Thoracic aorta (tissue), 2 donors: ENCODE measurements around the gene TNNI3. TPM values are rescaled to one million over a fixed set of nuclear protein-coding genes. Genes with fewer than 3 reads are reported as not detected.

Experiments used
- ATAC-seq: fragments of 150-250 bp; one replicate; pipeline ENCODE4 v1.8.0; 2017; ENCODE audit warnings: low read depth; ENCODE audit not compliant: insufficient number of reproducible peaks, low FRiP score
- DNase-seq: peaks from one replicate; pipeline ENCODE4 v3.0.0-alpha.2; 2020; ENCODE audit warnings: low spot score
- H3K27ac ChIP-seq, 2 donors: fragments of 200-600 bp; sonication (generic); 1 replicate in 1 of 2; 2 replicates in 1 of 2; pipeline ENCODE4 v1.5.1; 2016; ENCODE audit warnings: mild to moderate bottlenecking in 2 of 2, moderate library complexity in 2 of 2
- H3K27me3 ChIP-seq: fragments of 200-600 bp; sonication (generic); replicated peaks from 2 replicates; pipeline ENCODE4 v1.6.0; 2016; ENCODE audit warnings: mild to moderate bottlenecking; ENCODE audit not compliant: insufficient read depth
- H3K36me3 ChIP-seq: fragments of 200-600 bp; sonication (generic); one replicate; pipeline ENCODE4 v1.5.1; 2016
- H3K4me1 ChIP-seq, 2 donors: fragments of 200-600 bp; sonication (generic); 1 replicate in 1 of 2; 2 replicates in 1 of 2; pipeline versions ENCODE4 v1.5.1 to v1.6.0; 2016; ENCODE audit warnings: low read depth in 2 of 2, mild to moderate bottlenecking in 1 of 2; ENCODE audit not compliant: control insufficient read depth in 1 of 2
- H3K4me3 ChIP-seq: fragments of 200-600 bp; sonication (generic); 2 replicates; pipeline ENCODE4 v1.5.1; 2016; ENCODE audit warnings: mild to moderate bottlenecking
- H3K9me3 ChIP-seq: fragments of 200-600 bp; sonication (generic); 2 replicates; pipeline ENCODE4 v1.5.1; 2016
- CTCF ChIP-seq: fragments of 200-600 bp; sonication (generic); IDR thresholded peaks from one replicate; pipeline ENCODE4 v1.5.1; 2019; ENCODE audit warnings: antibody characterized with exemption
- total RNA-seq, 2 donors: library from RNA; depleted of rRNA; stranded (reverse); fragments of >200 nt; gene quantifications; one replicate each; pipeline versions ENCODE4 v1.1.0 to v1.2.3, GENCODE V29; 2016

TNNI3 gene
- total RNA-seq, 2 donors from 2014 or later, result not detected

DNA sequence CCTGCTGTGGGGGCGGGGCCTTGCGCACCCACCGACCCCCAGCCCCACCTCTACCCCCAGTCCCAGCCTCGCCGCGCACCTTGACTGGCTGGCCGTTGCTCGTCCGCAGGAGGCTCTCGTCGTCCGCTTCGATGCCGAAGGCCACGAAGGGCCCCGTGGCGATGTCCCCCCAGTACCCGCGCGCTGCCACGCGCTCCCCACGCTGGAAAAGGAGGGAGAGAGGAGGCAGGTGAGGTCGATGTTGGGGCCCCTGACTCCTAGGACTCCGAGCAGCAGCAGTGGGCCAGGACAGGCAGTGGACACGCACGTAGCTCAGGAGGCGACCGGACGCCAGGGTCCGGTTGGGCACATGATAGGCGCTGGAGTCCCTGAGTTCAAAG is 3.4 kb upstream of the TNNI3 start:
- TF ChIP-seq CTCF, result no peak
- H3K36me3 ChIP-seq, result no peaks in the 10 kb centered on the region
- peaks cover 0 to 5% of the 10 kb centered on the region in 2 donors for H3K4me1 ChIP-seq
- no peaks in the 10 kb centered on the region for H3K9me3 ChIP-seq
- no peak overlapping the region for H3K4me3 ChIP-seq
- DNase-seq (no peak), ATAC-seq (no peak)
- H3K27me3 ChIP-seq, result peaks cover 15% of the 10 kb centered on the region
- no peak overlapping the region for H3K27ac ChIP-seq

- H3K27ac ChIP-seq, result no peak overlapping the region
- no peak overlapping the region for H3K4me3 ChIP-seq
- peaks cover 0 to 6% of the 10 kb centered on the region in 2 donors for H3K4me1 ChIP-seq
- H3K9me3 ChIP-seq, result no peaks in the 10 kb centered on the region
- peak; percentile 58 for TF ChIP-seq CTCF
- ATAC-seq, result peak; percentile 20
- H3K36me3 ChIP-seq, result no peaks in the 10 kb centered on the region
- DNase-seq, result peak; percentile 55
- peaks cover 13% of the 10 kb centered on the region for H3K27me3 ChIP-seq
Measured at GRCh38 chr19:55160128-55160985, 2.8 kb upstream of the TNNI3 start.

DNA sequence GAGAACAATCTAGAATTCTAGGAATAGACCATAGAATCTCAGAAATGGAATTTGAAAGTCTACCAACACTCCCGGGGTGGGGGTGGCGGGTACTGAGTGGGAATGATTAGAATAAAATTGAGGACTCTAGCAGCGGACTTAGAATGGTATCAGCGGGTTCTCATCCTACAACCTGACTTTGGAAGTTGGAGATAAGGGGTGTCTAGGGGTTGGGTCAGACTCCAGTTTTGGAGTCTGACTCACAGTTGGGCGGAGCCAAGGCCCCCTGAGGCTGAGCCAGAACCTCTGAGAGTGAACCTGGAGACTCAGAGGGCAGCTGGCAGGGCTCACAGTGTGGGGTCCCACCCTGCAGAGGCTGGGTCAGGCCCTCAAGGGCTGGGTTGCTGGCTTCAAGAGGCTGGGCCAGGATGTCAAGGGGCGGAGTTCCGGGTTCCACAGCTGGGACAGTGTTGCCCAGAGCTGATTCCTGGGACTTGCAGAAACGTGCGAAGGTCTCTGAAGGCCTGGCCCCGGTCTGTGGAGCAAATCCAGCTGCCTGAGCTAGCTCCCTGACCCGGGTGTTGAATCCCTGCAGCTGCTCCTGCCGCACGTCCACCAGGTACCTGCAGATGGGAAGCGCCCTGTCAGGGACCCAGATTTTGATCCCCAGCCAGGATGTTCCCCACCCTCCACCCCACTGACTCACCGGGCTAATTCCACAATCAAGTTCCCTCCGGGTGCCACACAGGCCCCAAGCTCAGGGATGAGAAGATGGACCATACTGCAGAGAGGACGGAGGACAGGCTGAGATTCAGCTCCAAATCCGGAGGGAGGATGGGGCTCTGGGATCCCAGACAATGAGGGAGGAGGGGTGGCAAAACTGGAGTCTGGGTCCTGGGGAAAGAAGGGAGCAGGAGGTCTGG is 1.6 kb upstream of the TNNI3 start:
- no peaks in the 10 kb centered on the region for H3K9me3 ChIP-seq
- TF ChIP-seq CTCF, result no peak
- no peaks in the 10 kb centered on the region for H3K36me3 ChIP-seq
- peaks cover 0 to 6% of the 10 kb centered on the region in 2 donors for H3K4me1 ChIP-seq
- H3K4me3 ChIP-seq, result no peak overlapping the region
- H3K27me3 ChIP-seq, result peaks cover 13% of the 10 kb centered on the region
- ATAC-seq, result no peak
- no peak overlapping the region for H3K27ac ChIP-seq
- no peak for DNase-seq

- TF ChIP-seq CTCF, result no peak
- Histone ChIP-seq H3K36me3 (no peaks in the 10 kb centered on the region), H3K27me3 (peaks cover 13% of the 10 kb centered on the region), H3K4me3 (no peak overlapping the region), H3K27ac (no peak overlapping the region), H3K9me3 (no peaks in the 10 kb centered on the region), H3K4me1 (peaks cover 0 to 6% of the 10 kb centered on the region in 2 donors)
- ATAC-seq (no peak), DNase-seq (no peak)
Measured at GRCh38 chr19:55158423-55158822, 891 bp upstream of the TNNI3 start.
